Uterus (tissue), 2 donors: Measurements from ENCODE around the gene COCH.

Source experiments
- POLR2A ChIP-seq, 2 donors: fragments of 450-650 bp; IDR thresholded peaks; one replicate each; pipeline ENCODE4 v1.6.1; 2016; ENCODE audit warnings: antibody characterized with exemption in 2 of 2, mild to moderate bottlenecking in 1 of 2, moderate library complexity in 1 of 2
- TF ChIP-seq, protein P1 (sequence below), 4 experiments: fragments of 200-600 bp in 2 of 4; fragments of 450-650 bp in 2 of 4; sonication (generic) in 2 of 4; IDR thresholded peaks; one replicate each; pipeline ENCODE4 v1.5.1; 2016 to 2019; ENCODE audit warnings: antibody characterized with exemption in 4 of 4, mild to moderate bottlenecking in 2 of 4, moderate library complexity in 1 of 4

DNA sequence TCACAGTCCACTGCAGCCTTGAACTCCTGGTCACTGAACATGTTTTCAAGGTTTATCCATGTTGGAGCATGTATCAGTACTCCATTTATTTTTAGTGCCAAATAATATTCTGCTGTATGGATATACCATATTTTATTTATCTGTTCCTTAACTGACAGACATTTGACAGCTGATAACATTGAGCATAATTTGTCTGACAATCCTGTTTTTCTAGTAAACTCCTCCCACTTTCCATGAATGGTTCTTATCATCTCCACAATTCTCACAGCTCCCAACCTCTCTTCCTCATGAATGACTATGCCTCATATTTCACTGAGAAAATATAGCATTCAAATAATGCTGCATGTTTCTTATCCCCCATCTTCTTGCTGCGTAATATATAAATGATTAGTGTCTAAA lies 33.3 kb downstream of the COCH start:
- TF ChIP-seq, protein P1, sequence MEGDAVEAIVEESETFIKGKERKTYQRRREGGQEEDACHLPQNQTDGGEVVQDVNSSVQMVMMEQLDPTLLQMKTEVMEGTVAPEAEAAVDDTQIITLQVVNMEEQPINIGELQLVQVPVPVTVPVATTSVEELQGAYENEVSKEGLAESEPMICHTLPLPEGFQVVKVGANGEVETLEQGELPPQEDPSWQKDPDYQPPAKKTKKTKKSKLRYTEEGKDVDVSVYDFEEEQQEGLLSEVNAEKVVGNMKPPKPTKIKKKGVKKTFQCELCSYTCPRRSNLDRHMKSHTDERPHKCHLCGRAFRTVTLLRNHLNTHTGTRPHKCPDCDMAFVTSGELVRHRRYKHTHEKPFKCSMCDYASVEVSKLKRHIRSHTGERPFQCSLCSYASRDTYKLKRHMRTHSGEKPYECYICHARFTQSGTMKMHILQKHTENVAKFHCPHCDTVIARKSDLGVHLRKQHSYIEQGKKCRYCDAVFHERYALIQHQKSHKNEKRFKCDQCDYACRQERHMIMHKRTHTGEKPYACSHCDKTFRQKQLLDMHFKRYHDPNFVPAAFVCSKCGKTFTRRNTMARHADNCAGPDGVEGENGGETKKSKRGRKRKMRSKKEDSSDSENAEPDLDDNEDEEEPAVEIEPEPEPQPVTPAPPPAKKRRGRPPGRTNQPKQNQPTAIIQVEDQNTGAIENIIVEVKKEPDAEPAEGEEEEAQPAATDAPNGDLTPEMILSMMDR (IDR thresholded peaks at IDR 0.05) = no peak
- TF ChIP-seq POLR2A (IDR thresholded peaks at IDR 0.05) = no peak
